ENCODE results near the gene HBG1.

DNA sequence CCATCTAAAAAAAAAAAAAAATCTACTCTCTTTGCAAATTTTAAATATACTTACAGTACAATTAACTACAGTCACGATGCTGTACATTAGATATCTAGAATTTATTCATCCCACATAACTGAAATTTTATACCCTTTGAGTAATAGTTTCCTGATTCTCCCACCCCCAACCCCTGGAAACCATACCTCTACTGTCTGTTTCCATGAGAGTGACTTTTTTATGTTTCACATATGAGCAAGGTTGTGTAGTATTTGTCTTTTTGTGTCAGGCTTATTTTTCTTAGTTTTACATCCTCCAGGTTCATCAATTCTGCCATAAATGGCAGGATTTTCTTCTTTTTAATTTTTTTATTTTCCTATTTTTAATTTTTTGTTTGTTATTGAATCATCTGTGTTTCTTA is 26.0 kb downstream of the HBG1 start:
- TF ChIP-seq, protein P1, sequence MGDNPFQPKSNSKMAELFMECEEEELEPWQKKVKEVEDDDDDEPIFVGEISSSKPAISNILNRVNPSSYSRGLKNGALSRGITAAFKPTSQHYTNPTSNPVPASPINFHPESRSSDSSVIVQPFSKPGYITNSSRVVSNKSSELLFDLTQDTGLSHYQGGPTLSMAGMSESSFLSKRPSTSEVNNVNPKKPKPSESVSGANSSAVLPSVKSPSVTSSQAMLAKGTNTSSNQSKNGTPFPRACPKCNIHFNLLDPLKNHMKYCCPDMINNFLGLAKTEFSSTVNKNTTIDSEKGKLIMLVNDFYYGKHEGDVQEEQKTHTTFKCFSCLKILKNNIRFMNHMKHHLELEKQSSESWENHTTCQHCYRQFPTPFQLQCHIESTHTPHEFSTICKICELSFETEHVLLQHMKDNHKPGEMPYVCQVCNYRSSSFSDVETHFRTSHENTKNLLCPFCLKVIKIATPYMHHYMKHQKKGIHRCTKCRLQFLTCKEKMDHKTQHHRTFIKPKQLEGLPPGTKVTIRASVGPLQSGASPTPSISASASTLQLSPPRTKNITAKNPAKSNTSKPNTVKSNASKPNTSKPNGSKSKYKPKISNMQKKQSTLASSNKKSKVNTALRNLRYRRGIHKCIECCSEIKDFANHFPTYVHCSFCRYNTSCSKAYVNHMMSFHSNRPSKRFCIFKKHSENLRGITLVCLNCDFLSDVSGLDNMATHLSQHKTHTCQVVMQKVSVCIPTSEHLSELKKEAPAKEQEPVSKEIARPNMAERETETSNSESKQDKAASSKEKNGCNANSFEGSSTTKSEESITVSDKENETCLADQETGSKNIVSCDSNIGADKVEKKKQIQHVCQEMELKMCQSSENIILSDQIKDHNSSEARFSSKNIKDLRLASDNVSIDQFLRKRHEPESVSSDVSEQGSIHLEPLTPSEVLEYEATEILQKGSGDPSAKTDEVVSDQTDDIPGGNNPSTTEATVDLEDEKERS (tag by site-specific recombination; IDR thresholded peaks at IDR 0.05), result no peak
- no peak for TF ChIP-seq ZNF292 (tag by site-specific recombination; IDR thresholded peaks at IDR 0.05; ENCODE audit: borderline replicate concordance, low read depth)
- TF ChIP-seq, protein P2, sequence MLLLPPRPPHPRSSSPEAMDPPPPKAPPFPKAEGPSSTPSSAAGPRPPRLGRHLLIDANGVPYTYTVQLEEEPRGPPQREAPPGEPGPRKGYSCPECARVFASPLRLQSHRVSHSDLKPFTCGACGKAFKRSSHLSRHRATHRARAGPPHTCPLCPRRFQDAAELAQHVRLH (tag by site-specific recombination; IDR thresholded peaks at IDR 0.05), result no peak
